ENCODE data around the gene PTPN7.

DNA sequence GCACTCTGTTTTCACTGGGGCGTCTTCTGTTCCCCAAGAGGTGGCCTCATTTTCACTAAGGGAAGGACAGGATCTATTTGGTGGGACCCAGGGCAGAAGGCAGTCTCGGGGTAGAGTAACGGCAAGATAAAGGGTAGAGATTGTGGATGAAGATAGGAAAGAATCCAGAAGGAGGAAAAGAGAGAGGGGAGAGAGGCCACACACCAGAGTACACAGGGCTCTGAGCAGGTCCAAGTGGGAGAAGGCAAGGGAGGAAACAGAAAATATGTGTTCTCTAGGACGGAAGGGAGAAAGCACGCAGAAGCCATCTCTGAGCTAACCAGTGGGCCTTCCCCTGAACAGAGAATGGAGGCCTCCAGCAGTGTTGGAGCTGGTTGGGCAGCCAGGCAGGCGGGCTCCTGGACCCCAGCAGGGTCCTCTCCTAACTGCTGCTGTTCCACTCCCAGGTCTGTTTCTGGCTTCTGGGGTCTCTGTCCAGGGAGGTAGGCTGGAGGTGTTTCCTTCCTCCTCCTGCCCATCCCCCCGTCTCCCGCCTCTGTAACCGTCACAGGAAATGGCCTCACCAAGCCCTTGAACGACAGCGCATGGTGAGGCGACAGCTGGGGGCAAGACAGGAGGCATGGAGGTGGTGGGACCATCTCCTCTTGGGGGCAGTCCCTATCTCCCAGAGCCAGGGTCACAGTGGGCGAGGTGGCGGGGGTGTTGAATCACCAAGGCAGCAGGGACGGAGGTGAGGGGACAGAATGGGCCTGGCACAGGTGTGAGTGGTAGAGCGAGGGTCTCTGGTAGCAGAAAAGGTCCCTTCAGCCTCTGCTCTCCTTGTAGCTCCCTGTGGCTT is 649 bp downstream of the PTPN7 start:
- TF ChIP-seq, protein P1, sequence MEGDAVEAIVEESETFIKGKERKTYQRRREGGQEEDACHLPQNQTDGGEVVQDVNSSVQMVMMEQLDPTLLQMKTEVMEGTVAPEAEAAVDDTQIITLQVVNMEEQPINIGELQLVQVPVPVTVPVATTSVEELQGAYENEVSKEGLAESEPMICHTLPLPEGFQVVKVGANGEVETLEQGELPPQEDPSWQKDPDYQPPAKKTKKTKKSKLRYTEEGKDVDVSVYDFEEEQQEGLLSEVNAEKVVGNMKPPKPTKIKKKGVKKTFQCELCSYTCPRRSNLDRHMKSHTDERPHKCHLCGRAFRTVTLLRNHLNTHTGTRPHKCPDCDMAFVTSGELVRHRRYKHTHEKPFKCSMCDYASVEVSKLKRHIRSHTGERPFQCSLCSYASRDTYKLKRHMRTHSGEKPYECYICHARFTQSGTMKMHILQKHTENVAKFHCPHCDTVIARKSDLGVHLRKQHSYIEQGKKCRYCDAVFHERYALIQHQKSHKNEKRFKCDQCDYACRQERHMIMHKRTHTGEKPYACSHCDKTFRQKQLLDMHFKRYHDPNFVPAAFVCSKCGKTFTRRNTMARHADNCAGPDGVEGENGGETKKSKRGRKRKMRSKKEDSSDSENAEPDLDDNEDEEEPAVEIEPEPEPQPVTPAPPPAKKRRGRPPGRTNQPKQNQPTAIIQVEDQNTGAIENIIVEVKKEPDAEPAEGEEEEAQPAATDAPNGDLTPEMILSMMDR (IDR thresholded peaks at IDR 0.05): no peak
- TF ChIP-seq SIN3A (IDR thresholded peaks at IDR 0.05; ENCODE audit: borderline replicate concordance, low read depth, low read length): no peak
- no peak for TF ChIP-seq GATA2 (CRISPR knock-in tag; IDR thresholded peaks at IDR 0.05)
- TF ChIP-seq REST (IDR thresholded peaks at IDR 0.05; ENCODE audit: low read depth, low read length): no peak
